OCI-LY7 (cell line): ENCODE data around the gene FIGNL1.

Source experiments
- CTCF ChIP-seq: fragments of 200-600 bp; sonication (generic); conservative IDR thresholded peaks from 2 replicates; pipeline ENCODE4 v1.5.1; 2014; ENCODE audit warnings: mild to moderate bottlenecking, antibody characterized with exemption, low read length, moderate library complexity, mixed read lengths
- EZH2phosphoT487 ChIP-seq: fragments of 200-600 bp; sonication (generic); IDR thresholded peaks from 2 replicates; pipeline ENCODE4 v1.6.1; 2018; ENCODE audit warnings: low read depth, borderline replicate concordance, mild to moderate bottlenecking, mixed run types, antibody characterized with exemption, low read length, moderate library complexity, mixed read lengths

DNA sequence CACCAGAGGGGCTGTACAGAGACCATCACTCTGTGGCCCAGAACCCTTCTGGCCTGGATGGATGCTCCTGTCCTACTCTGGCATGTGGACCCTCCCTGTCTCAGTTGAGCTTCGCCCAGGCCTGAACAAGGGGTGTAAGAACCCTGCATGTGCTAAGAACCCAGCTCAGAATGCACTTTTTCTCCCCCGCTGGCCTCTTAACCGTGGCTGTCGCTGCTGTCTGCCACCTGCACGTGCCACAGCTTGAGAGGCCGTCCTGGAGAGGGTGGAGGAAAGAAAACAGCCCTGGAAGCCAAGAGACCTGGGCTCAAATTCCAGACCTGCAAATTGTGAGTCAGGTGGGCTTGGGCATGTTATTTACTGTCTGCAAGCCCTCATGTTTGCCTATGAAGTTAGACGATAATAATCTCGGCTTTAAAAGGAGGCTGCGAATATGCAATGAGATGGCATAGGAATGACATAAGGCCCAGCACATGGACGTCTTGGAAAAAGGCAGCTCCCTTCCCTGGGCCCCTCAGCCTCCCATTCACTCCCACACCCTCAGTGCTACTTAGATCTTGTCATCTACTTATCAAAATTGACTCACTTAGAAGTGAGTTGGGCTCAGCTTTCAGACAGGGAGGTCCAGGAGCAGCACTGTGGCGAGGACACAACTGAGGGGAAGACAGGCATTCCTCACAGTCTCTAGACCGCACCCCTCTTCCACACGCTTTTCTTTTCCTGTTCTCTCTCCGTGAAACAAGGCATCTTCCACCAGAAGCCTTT lies 31.4 kb downstream of the FIGNL1 start:
- TF ChIP-seq CTCF (no peak), EZH2phosphoT487 (no peak)
